HepG2 (cell line): ENCODE measurements around the gene SERPINB1. TPM values are rescaled to one million over a fixed set of nuclear protein-coding genes. Genes with fewer than 3 reads are reported as not detected.

Experiments used
- ATAC-seq: fragments of 200-7000 bp; cut with Tn5 transposase; 3 replicates; pipeline ENCODE4 v1.9.1; 2020; ENCODE audit warnings: mild to moderate bottlenecking, moderate library complexity
- BruUV-seq: library from RNA; stranded (reverse); fragments of 400-500 nt; replicated peaks from 2 replicates; lab custom pipeline; 2021; lab: Mats Ljungman, UMichigan
- CTCF ChIA-PET: fragments of 300-600 bp; formaldehyde crosslinking; extraction: SDS; loops from one replicate; lab custom pipeline; 2021; ENCODE audit warnings: low total read pairs, inconsistent platforms, low intra/inter-chr PET ratio; lab: Yijun Ruan, JAX
- POLR2A ChIA-PET: fragments of 350-600 bp; sonication (Branson Sonifier 250); formaldehyde crosslinking; loops from one replicate; lab custom pipeline; 2020; ENCODE audit warnings: antibody characterized with exemption, inconsistent platforms; lab: Yijun Ruan, JAX
- DNase-seq: peaks from one replicate; pipeline ENCODE4 v3.0.0-alpha.2; 2015; ENCODE audit warnings: low spot score
- FAIRE-seq: peaks from 3 replicates; lab custom pipeline; 2011; peaks lifted over from hg19 to GRCh38; lab: Jason Lieb, UNC
- H2AFZ ChIP-seq: one replicate; pipeline ENCODE4 v1.6.1; 2011; ENCODE audit warnings: low read length, inconsistent platforms
- H3K27ac ChIP-seq: fragments of 300-600 bp; 3 replicates; pipeline ENCODE4 v1.8.0; 2011; ENCODE audit warnings: mixed run types, mild to moderate bottlenecking, mixed read lengths, low read length, inconsistent platforms; ENCODE audit not compliant: insufficient read depth; ENCODE audit errors: extremely low read length
- H3K27me3 ChIP-seq, 2 experiments: fragments of 200-600 bp in 1 of 2; 2 replicates in 1 of 2; 3 replicates in 1 of 2; pipeline versions ENCODE4 v1.6.0 to v1.8.0; 2011; ENCODE audit warnings: low read length in 2 of 2, mild to moderate bottlenecking in 2 of 2, moderate library complexity in 2 of 2, inconsistent platforms in 1 of 2; ENCODE audit not compliant: insufficient read depth in 2 of 2, control insufficient read depth in 1 of 2
- H3K36me3 ChIP-seq, 2 experiments: fragments of 200-600 bp in 1 of 2; replicated peaks in 1 of 2; 2 replicates in 1 of 2; 3 replicates in 1 of 2; pipeline versions ENCODE4 v1.5.1 to v1.8.0; 2011; ENCODE audit warnings: low read length in 2 of 2, inconsistent platforms in 1 of 2; ENCODE audit not compliant: insufficient read depth in 2 of 2, control insufficient read depth in 1 of 2
- H3K4me1 ChIP-seq: 2 replicates; pipeline ENCODE4 v1.5.1; 2012; ENCODE audit warnings: low read length, inconsistent platforms; ENCODE audit not compliant: insufficient read depth
- H3K4me2 ChIP-seq: 2 replicates; pipeline ENCODE4 v1.6.0; 2011; ENCODE audit warnings: low read depth, low read length, inconsistent platforms
- H3K4me3 ChIP-seq, 3 experiments: fragments of 200-600 bp in 1 of 3; sonication (generic), shearing (Covaris generic) in 1 of 3; replicated peaks in 1 of 3; 2 replicates each; pipeline ENCODE4 v1.5.1; 2011 to 2016; ENCODE audit warnings: low read length in 3 of 3, inconsistent platforms in 2 of 3, low read depth in 2 of 3, mild to moderate bottlenecking in 2 of 3, control low read depth in 1 of 3, mixed read lengths in 1 of 3; ENCODE audit not compliant: insufficient read depth in 1 of 3
- H3K79me2 ChIP-seq: one replicate; pipeline ENCODE4 v1.6.1; 2011; ENCODE audit warnings: low read length, inconsistent platforms; ENCODE audit not compliant: insufficient read depth
- H3K9ac ChIP-seq: 2 replicates; pipeline ENCODE4 v1.6.0; 2011; ENCODE audit warnings: mild to moderate bottlenecking, low read depth, low read length, inconsistent platforms; ENCODE audit not compliant: insufficient read depth
- H3K9me3 ChIP-seq: 2 replicates; pipeline ENCODE4 v1.5.1; 2012; ENCODE audit warnings: mild to moderate bottlenecking, low read length
- H4K20me1 ChIP-seq: 2 replicates; pipeline ENCODE4 v1.6.0; 2011; ENCODE audit warnings: inconsistent platforms, mild to moderate bottlenecking, low read length, moderate library complexity; ENCODE audit not compliant: insufficient read depth
- HOXA3 ChIP-seq: sonication (generic); formaldehyde crosslinking; IDR thresholded peaks from 2 replicates; pipeline ENCODE4 v1.5.0; 2020; ENCODE audit warnings: missing genetic modification reagents
- PAF1 ChIP-seq: IDR thresholded peaks from 2 replicates; pipeline ENCODE4 v1.6.1; 2016; ENCODE audit warnings: missing genetic modification reagents, missing compliant biosample characterization
- SYNCRIP ChIP-seq: fragments of 200-400 bp; formaldehyde crosslinking; IDR thresholded peaks from 2 replicates; pipeline ENCODE4 v1.6.1; 2018; ENCODE audit warnings: mild to moderate bottlenecking, low read depth, low read length; ENCODE audit not compliant: insufficient read depth
- THAP11 ChIP-seq: IDR thresholded peaks from 2 replicates; pipeline ENCODE4 v1.6.1; 2016; ENCODE audit warnings: missing biosample characterization, missing genetic modification reagents
- ZEB1 ChIP-seq: IDR thresholded peaks from 2 replicates; pipeline ENCODE4 v1.6.1; 2012; ENCODE audit warnings: mild to moderate bottlenecking, low read depth, inconsistent platforms; ENCODE audit not compliant: insufficient replicate concordance
- ZKSCAN8 ChIP-seq: IDR thresholded peaks from 2 replicates; pipeline ENCODE4 v1.6.1; 2016; ENCODE audit warnings: borderline replicate concordance, missing genetic modification reagents, missing compliant biosample characterization
- ZNF12 ChIP-seq: sonication (generic); formaldehyde crosslinking; IDR thresholded peaks from 2 replicates; pipeline ENCODE4 v1.5.0; 2020; ENCODE audit warnings: missing genetic modification reagents
- ZNF17 ChIP-seq: sonication (generic); formaldehyde crosslinking; IDR thresholded peaks from 2 replicates; pipeline ENCODE4 v1.5.0; 2020; ENCODE audit warnings: mild to moderate bottlenecking, missing genetic modification reagents
- ZNF331 ChIP-seq: sonication (generic); formaldehyde crosslinking; IDR thresholded peaks from 2 replicates; pipeline ENCODE4 v1.4.0; 2020; ENCODE audit warnings: missing genetic modification reagents
- ZNF598 ChIP-seq: sonication (generic); formaldehyde crosslinking; IDR thresholded peaks from 2 replicates; pipeline ENCODE4 v1.5.1; 2020; ENCODE audit warnings: mild to moderate bottlenecking, missing genetic modification reagents, borderline replicate concordance
- ZNF703 ChIP-seq: sonication (generic); formaldehyde crosslinking; IDR thresholded peaks from 2 replicates; pipeline ENCODE4 v1.5.1; 2020; ENCODE audit warnings: missing genetic modification reagents, mild to moderate bottlenecking, moderate library complexity, borderline replicate concordance
- WGBS: methylation state at CpG from one replicate; pipeline ENCODE4 v1.1.6; 2017; ENCODE audit warnings: low lambda C conversion rate; 5-methylcytosine and 5-hydroxymethylcytosine counted together
- in situ Hi-C: cut with HindIII; loops from 2 replicates; pipeline ENCODE4 v1.10.0; 2017; ENCODE audit warnings: low pct_unique_long_range_greater_than_20kb; ENCODE audit not compliant: extremely low pct_ligation_motif_present
- intact Hi-C: fragments of 100-400 bp; cut with micrococcal nuclease; formaldehyde crosslinking; loops from one replicate; pipeline ENCODE4 v1.10.0; 2022; ENCODE audit not compliant: unreplicated experiment
- polyA plus RNA-seq, 8 experiments: library from polyadenylated mRNA; depleted of rRNA in 3 of 8; stranded (reverse) in 7 of 8; unstranded in 1 of 8; fragments of >200 nt; fragmentation: Illumina TruSeq in 4 of 8; extraction: Trizol in 4 of 8; gene quantifications; 2 replicates each; pipeline versions ENCODE4 v1.2.1 to v1.2.3, GENCODE V29; 2011 to 2016; ENCODE audit warnings: low read depth in 4 of 8, missing spikeins in 1 of 8, mixed read lengths in 1 of 8; ENCODE audit not compliant: insufficient read depth in 1 of 8
- total RNA-seq, 5 experiments: library from RNA; depleted of rRNA; stranded (reverse); fragments of >200 nt; fragmentation: Illumina TruSeq; extraction: Trizol; gene quantifications; 2 replicates each; pipeline ENCODE4 v1.2.3, GENCODE V29; 2016; ENCODE audit warnings: low read depth in 1 of 5
- TF ChIP-seq, protein P1 (sequence below): sonication (generic); formaldehyde crosslinking; IDR thresholded peaks from 2 replicates; pipeline ENCODE4 v1.9.0; 2022; ENCODE audit warnings: missing genetic modification reagents, mild to moderate bottlenecking, borderline replicate concordance
- TF ChIP-seq, protein P2 (sequence below): sonication (generic); formaldehyde crosslinking; IDR thresholded peaks from 2 replicates; pipeline ENCODE4 v1.9.0; 2021; ENCODE audit warnings: missing genetic modification reagents, mild to moderate bottlenecking, borderline replicate concordance
- TF ChIP-seq, protein P3 (sequence below): sonication (generic); formaldehyde crosslinking; IDR thresholded peaks from 2 replicates; pipeline ENCODE4 v1.4.0; 2020; ENCODE audit warnings: missing genetic modification reagents, borderline replicate concordance
- TF ChIP-seq, protein P4 (sequence below): sonication (generic); formaldehyde crosslinking; IDR thresholded peaks from 2 replicates; pipeline ENCODE4 v1.4.0; 2020; ENCODE audit warnings: mild to moderate bottlenecking, missing genetic modification reagents
- TF ChIP-seq, protein P5 (sequence below): sonication (generic); formaldehyde crosslinking; IDR thresholded peaks from 2 replicates; pipeline ENCODE4 v1.5.0; 2020; ENCODE audit warnings: mild to moderate bottlenecking, missing genetic modification reagents, moderate library complexity
- TF ChIP-seq, protein P6 (sequence below): IDR thresholded peaks from 2 replicates; pipeline ENCODE4 v1.6.1; 2016; ENCODE audit warnings: missing genetic modification reagents, missing compliant biosample characterization

The SERPINB1 gene
- total and polyA plus RNA-seq, 2 of the 13 experiments (the other 11 are each of a cell fraction or from before 2014, with no cell fraction given), result 41.4 to 60.5 TPM

DNA sequence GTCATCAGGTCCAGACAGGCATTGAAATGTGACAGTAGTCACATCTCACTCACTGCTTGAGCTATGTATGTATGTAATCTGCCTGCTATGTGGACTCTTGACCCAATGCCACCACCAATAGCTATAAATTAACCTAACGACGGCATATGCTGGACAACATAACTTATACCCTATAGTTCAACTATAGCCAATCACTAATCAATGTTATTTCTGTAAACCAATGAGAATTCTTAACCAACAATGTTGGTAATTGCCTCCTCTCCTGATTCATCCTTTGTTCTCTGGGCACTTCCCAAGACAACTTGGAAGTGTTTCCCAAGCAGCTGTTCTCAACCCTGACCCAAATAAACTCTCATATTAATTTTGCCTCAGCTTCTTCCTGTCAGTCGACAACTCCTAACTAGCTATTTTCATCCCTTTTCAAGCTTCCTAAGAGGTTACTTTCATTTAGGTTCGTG is 24.1 kb upstream of the SERPINB1 start:
- Histone ChIP-seq H3K27ac (peak overlapping the region; percentile 11), H3K36me3 (no peaks in the 10 kb centered on the region), H3K9ac (peak overlapping the region; percentile 7; the same call in 1 of the 2 replicates), H3K79me2 (no peaks in the 10 kb centered on the region), H3K4me2 (peak overlapping the region; percentile 52), H3K4me1 (peaks cover 64% of the 10 kb centered on the region), H3K4me3 (peak overlapping the region in 1 of 3 experiments; percentile 16; a peak in 1 of 6 replicates), H3K9me3 (no peaks in the 10 kb centered on the region), H2AFZ (no peak overlapping the region), H4K20me1 (no peaks in the 10 kb centered on the region), H3K27me3 (no peaks in the 10 kb centered on the region)
- intact Hi-C loops (no loop called here), in situ Hi-C loops (no loop called here)
- DNase-seq (peak; percentile 71), FAIRE-seq (no peak), ATAC-seq (peak; percentile 88)
- BruUV-seq, result no TSS peak
- ChIA-PET POLR2A (interaction anchor here (1.0 to 3.0 kb wide), 8 partner anchors 8 to 198 kb away, joined by 3 to 14 read pairs (median 6); partner anchors contain the start of genes SERPINB1 and SERPINB9), CTCF (no interaction called here)
- WGBS, result 23% methylated on average over 4 of the region's 4 CpGs
- TF ChIP-seq ZNF12 (CRISPR knock-in tag) (no peak), HOXA3 (CRISPR knock-in tag) (no peak), ZNF331 (no peak), ZEB1 (no peak), SYNCRIP (no peak), ZNF17 (CRISPR knock-in tag) (no peak), PAF1 (CRISPR knock-in tag) (no peak), THAP11 (CRISPR knock-in tag) (no peak), ZNF598 (CRISPR knock-in tag) (no peak), ZNF703 (CRISPR knock-in tag) (no peak), ZKSCAN8 (CRISPR knock-in tag) (0 out of 2 replicates have a peak, but pooled peaks have one; percentile 40)
- TF ChIP-seq, protein P1, sequence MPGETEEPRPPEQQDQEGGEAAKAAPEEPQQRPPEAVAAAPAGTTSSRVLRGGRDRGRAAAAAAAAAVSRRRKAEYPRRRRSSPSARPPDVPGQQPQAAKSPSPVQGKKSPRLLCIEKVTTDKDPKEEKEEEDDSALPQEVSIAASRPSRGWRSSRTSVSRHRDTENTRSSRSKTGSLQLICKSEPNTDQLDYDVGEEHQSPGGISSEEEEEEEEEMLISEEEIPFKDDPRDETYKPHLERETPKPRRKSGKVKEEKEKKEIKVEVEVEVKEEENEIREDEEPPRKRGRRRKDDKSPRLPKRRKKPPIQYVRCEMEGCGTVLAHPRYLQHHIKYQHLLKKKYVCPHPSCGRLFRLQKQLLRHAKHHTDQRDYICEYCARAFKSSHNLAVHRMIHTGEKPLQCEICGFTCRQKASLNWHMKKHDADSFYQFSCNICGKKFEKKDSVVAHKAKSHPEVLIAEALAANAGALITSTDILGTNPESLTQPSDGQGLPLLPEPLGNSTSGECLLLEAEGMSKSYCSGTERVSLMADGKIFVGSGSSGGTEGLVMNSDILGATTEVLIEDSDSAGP (CRISPR knock-in tag), result no peak
- TF ChIP-seq, protein P2, sequence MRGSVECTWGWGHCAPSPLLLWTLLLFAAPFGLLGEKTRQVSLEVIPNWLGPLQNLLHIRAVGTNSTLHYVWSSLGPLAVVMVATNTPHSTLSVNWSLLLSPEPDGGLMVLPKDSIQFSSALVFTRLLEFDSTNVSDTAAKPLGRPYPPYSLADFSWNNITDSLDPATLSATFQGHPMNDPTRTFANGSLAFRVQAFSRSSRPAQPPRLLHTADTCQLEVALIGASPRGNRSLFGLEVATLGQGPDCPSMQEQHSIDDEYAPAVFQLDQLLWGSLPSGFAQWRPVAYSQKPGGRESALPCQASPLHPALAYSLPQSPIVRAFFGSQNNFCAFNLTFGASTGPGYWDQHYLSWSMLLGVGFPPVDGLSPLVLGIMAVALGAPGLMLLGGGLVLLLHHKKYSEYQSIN (CRISPR knock-in tag), result no peak
- TF ChIP-seq, protein P3, sequence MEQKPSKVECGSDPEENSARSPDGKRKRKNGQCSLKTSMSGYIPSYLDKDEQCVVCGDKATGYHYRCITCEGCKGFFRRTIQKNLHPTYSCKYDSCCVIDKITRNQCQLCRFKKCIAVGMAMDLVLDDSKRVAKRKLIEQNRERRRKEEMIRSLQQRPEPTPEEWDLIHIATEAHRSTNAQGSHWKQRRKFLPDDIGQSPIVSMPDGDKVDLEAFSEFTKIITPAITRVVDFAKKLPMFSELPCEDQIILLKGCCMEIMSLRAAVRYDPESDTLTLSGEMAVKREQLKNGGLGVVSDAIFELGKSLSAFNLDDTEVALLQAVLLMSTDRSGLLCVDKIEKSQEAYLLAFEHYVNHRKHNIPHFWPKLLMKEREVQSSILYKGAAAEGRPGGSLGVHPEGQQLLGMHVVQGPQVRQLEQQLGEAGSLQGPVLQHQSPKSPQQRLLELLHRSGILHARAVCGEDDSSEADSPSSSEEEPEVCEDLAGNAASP (CRISPR knock-in tag), result no peak
- TF ChIP-seq, protein P4, sequence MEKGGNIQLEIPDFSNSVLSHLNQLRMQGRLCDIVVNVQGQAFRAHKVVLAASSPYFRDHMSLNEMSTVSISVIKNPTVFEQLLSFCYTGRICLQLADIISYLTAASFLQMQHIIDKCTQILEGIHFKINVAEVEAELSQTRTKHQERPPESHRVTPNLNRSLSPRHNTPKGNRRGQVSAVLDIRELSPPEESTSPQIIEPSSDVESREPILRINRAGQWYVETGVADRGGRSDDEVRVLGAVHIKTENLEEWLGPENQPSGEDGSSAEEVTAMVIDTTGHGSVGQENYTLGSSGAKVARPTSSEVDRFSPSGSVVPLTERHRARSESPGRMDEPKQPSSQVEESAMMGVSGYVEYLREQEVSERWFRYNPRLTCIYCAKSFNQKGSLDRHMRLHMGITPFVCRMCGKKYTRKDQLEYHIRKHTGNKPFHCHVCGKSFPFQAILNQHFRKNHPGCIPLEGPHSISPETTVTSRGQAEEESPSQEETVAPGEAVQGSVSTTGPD (CRISPR knock-in tag), result no peak
- TF ChIP-seq, protein P5, sequence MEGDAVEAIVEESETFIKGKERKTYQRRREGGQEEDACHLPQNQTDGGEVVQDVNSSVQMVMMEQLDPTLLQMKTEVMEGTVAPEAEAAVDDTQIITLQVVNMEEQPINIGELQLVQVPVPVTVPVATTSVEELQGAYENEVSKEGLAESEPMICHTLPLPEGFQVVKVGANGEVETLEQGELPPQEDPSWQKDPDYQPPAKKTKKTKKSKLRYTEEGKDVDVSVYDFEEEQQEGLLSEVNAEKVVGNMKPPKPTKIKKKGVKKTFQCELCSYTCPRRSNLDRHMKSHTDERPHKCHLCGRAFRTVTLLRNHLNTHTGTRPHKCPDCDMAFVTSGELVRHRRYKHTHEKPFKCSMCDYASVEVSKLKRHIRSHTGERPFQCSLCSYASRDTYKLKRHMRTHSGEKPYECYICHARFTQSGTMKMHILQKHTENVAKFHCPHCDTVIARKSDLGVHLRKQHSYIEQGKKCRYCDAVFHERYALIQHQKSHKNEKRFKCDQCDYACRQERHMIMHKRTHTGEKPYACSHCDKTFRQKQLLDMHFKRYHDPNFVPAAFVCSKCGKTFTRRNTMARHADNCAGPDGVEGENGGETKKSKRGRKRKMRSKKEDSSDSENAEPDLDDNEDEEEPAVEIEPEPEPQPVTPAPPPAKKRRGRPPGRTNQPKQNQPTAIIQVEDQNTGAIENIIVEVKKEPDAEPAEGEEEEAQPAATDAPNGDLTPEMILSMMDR, result no peak
- TF ChIP-seq, protein P6, sequence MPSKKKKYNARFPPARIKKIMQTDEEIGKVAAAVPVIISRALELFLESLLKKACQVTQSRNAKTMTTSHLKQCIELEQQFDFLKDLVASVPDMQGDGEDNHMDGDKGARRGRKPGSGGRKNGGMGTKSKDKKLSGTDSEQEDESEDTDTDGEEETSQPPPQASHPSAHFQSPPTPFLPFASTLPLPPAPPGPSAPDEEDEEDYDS (CRISPR knock-in tag), result peak; percentile 32; the same call in 1 of the 2 replicates
